Measurements from ENCODE around the gene MYH7B.

The MYH7B gene

DNA sequence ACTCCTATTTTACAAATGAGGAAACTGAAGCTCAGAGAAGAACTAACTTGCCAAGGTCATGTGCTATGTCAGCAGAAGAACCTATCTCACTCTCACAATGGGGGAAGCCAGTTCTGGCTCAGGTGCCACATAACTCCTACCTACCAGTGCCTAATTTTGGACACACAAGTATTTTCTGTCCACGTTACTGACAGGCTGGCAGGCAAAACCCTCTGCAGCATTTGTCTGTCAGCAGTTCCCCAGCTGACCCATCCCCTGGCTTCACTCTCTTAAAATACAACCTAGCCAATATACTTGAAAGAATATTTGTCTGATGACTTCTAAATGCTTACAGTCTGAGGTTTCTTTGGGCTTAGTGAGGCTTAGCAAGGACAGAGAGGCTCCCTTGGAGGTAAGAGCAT lies 15.6 kb upstream of the MYH7B start:
- Histone ChIP-seq H3K27ac (no peak overlapping the region; a peak in 1 of 22 replicates), H3K36me3 (peaks cover 58 to 100% (median 94%) of the 10 kb centered on the region in 11 experiments), H3K4me3 (no peak overlapping the region), H3K4me2 (peak overlapping the region in 3 of 11 experiments; percentile 0 to 82 (median 66); a peak in 4 of 22 replicates), H3K9me3 (replicated peaks in 1 of 11) (no peaks in the 10 kb centered on the region), H4K20me1 (peaks cover 0 to 15% (median 0%) of the 10 kb centered on the region in 11 experiments; a peak in 2 of 22 replicates), H3K4me1 (peaks cover 10 to 47% (median 14%) of the 10 kb centered on the region in 10 experiments; a peak in 19 of 20 replicates), H3K9ac (no peak overlapping the region), H3K27me3 (no peaks in the 10 kb centered on the region)
- TF ChIP-seq Cebpa-rat (IDR thresholded peaks at IDR 0.05), result no peak

GRCh38 chr20:34941226-34941625 lies 14.4 kb upstream of the MYH7B start:
- no peak overlapping the region for H3K27ac ChIP-seq
- H3K36me3 ChIP-seq, result peaks cover 57 to 100% (median 95%) of the 10 kb centered on the region in 11 experiments
- no peak for TF ChIP-seq Cebpa-rat (IDR thresholded peaks at IDR 0.05)

DNA sequence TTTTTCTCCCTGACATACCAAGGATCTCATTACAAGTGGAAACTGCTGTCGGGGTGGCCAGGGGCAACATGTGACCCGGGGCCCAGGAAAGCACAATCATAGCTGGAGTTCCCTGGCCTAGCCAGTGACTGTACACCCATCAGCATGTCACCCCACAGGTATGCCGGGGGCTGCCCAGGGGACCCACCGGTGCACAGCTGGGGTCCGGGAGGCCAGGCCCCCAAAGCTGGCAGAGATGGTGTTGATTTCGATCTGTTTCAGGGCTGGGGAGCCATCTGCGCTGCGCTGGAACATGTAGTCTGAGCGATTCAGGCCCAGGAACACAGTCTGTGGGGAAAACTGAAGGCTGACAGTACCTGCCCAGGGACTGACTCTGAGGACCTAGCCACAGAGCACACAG lies 13.4 kb upstream of the MYH7B start:
- no peak for TF ChIP-seq Cebpa-rat (IDR thresholded peaks at IDR 0.05)
- H4K20me1 ChIP-seq, result peaks cover 0 to 15% (median 0%) of the 10 kb centered on the region in 11 experiments; a peak in 2 of 22 replicates
- H3K36me3 ChIP-seq, result peaks cover 58 to 100% (median 95%) of the 10 kb centered on the region in 11 experiments
- H3K27ac ChIP-seq, result no peak overlapping the region
- H3K9ac ChIP-seq, result no peak overlapping the region
- no peak overlapping the region for H3K4me2 ChIP-seq
- H3K27me3 ChIP-seq, result no peaks in the 10 kb centered on the region
- H3K9me3 ChIP-seq (replicated peaks in 1 of 11), result no peaks in the 10 kb centered on the region
- H3K4me3 ChIP-seq, result no peak overlapping the region
- peaks cover 8 to 47% (median 14%) of the 10 kb centered on the region in 10 experiments; a peak in 19 of 20 replicates for H3K4me1 ChIP-seq

More at GRCh38 chr20:34941226-34941625, 14.4 kb upstream of the MYH7B start:
- Histone ChIP-seq H3K9ac (no peak overlapping the region), H3K4me3 (no peak overlapping the region), H3K4me1 (peaks cover 8 to 47% (median 14%) of the 10 kb centered on the region in 10 experiments; a peak in 19 of 20 replicates), H3K9me3 (replicated peaks in 1 of 11) (no peaks in the 10 kb centered on the region), H3K4me2 (peak overlapping the region in 2 of 11 experiments; percentile 11 to 38; a peak in 3 of 22 replicates), H4K20me1 (peaks cover 0 to 15% (median 0%) of the 10 kb centered on the region in 11 experiments; a peak in 2 of 22 replicates), H3K27me3 (no peaks in the 10 kb centered on the region)

DNA sequence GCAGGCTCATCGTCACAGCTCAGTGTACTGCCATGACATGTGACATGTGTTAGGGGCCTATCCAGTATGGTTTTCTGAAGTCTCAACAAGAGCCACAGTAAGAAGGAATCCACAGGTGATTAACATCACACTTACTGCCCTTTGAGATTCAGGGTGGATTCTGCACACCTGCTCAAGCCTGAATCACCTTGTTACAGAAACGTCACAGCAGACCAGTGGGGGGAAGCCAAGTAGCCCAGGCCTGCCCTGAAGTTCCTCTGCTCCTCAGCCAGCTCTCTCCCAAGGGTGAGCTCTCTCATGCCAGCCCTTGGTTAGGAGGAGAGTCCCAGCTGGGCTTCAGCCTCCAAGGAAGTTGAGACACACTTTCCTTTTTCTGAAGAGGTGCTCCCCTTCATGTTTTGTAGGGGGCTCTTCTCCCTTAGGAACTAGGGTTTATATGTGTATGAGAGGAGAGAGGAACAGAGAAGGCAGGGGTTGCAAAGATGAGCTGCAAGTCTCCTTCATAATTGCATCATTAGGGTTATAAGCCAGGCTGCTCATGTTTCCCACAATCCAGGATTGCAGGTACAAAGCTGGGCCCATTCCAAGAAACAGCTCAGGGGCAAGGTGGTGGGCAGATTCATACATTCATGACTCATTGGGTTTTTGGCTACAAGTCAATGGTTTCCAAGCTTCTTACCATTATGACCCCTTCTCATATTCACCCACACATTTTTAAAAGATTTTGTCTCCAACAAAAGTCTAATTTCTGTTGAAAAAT lies 11.7 kb upstream of the MYH7B start:
- no peaks in the 10 kb centered on the region for H3K27me3 ChIP-seq
- peaks cover 0 to 33% (median 3%) of the 10 kb centered on the region in 10 experiments; a peak in 15 of 20 replicates for H3K4me1 ChIP-seq
- no peak overlapping the region for H3K4me2 ChIP-seq
- H3K4me3 ChIP-seq, result no peak overlapping the region
- H3K9ac ChIP-seq, result no peak overlapping the region
- H3K36me3 ChIP-seq, result peaks cover 67 to 99% (median 91%) of the 10 kb centered on the region in 11 experiments
- H3K9me3 ChIP-seq (replicated peaks in 1 of 11), result no peaks in the 10 kb centered on the region
- no peak overlapping the region for H3K27ac ChIP-seq
- no peak for TF ChIP-seq Cebpa-rat (IDR thresholded peaks at IDR 0.05)
- H4K20me1 ChIP-seq, result peaks cover 0 to 15% (median 0%) of the 10 kb centered on the region in 11 experiments; a peak in 3 of 22 replicates

DNA sequence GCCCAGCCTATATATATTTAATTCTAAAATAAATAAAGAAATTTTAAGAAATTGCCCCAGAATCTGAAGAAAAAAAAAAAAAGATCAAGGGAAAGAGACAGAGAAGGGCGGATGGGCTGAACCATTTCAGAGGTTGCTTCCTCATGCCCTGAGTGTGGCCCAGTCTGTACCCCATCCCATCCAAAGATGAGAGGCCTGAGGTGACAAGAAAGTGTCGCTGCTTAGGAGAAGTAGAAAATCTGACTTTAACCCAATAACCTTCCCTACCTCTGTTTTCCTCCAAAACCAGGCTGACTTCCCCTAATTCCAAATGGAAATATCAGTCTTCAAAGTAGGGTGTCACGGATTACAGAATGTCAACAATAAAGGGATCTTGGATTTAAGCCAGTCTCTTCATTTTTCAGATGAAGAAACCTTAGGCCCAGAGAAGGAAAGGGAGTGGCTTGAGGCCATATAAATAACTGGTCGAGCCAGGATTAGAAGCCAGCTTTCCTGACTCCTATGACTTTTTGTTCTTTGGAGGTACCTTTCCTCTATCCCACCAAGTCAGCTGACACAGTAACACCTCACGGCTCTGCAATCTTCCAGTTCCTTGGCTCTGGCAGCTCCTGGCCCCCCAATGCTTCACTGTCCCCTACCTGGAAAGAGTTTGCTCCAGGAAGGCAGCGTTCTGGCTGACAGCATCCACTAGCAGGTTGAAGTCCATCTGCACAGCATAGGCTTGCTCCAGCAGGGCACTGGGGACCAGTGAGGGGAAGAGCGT lies 10.2 kb upstream of the MYH7B start:
- Histone ChIP-seq H4K20me1 (peaks cover 0 to 15% (median 0%) of the 10 kb centered on the region in 11 experiments; a peak in 4 of 22 replicates), H3K4me3 (no peak overlapping the region), H3K27me3 (no peaks in the 10 kb centered on the region), H3K9ac (no peak overlapping the region), H3K4me2 (no peak overlapping the region), H3K36me3 (peaks cover 82 to 99% (median 95%) of the 10 kb centered on the region in 11 experiments), H3K9me3 (replicated peaks in 1 of 11) (no peaks in the 10 kb centered on the region), H3K27ac (no peak overlapping the region), H3K4me1 (peaks cover 0 to 18% (median 0%) of the 10 kb centered on the region in 10 experiments; a peak in 6 of 20 replicates)
- no peak for TF ChIP-seq Cebpa-rat (IDR thresholded peaks at IDR 0.05)

DNA sequence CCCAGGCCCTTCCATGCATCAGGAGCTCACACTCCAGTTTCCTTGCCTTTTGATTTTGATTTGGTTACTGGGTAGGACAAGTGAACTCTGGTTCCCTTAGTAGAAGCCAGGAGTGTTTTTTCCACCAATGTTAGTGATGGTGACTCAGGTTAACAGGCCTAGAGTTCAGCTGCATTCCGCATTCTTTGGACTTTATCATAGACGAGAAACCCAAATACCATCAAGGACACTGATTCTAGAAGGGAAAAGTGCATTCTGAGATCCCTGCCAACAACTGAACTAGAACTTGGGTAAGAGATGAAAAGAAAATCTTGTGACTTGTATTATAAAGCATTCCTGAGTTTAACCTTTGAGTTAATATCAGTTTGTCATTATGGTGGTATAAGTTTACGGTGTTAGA lies 9.0 kb upstream of the MYH7B start:
- no peak overlapping the region for H3K27ac ChIP-seq
- H3K4me2 ChIP-seq, result no peak overlapping the region
- H3K9me3 ChIP-seq (replicated peaks in 1 of 11), result no peaks in the 10 kb centered on the region
- H3K9ac ChIP-seq, result no peak overlapping the region
- no peaks in the 10 kb centered on the region for H3K27me3 ChIP-seq
- H3K4me1 ChIP-seq, result peaks cover 0 to 7% (median 0%) of the 10 kb centered on the region in 10 experiments; a peak in 4 of 20 replicates
- peaks cover 0 to 15% (median 0%) of the 10 kb centered on the region in 11 experiments; a peak in 4 of 22 replicates for H4K20me1 ChIP-seq
- TF ChIP-seq Cebpa-rat (IDR thresholded peaks at IDR 0.05), result no peak
- H3K4me3 ChIP-seq, result no peak overlapping the region
- H3K36me3 ChIP-seq, result peaks cover 87 to 99% (median 95%) of the 10 kb centered on the region in 11 experiments

GRCh38 chr20:34947336-34947735 lies 8.3 kb upstream of the MYH7B start:
- H3K9me3 ChIP-seq (replicated peaks in 1 of 11), result no peaks in the 10 kb centered on the region
- H3K9ac ChIP-seq, result no peak overlapping the region
- no peaks in the 10 kb centered on the region for H3K27me3 ChIP-seq
- no peak for TF ChIP-seq Cebpa-rat (IDR thresholded peaks at IDR 0.05)
- no peak overlapping the region for H3K4me2 ChIP-seq
- no peak overlapping the region for H3K27ac ChIP-seq
- no peaks in the 10 kb centered on the region for H3K4me1 ChIP-seq
- H3K4me3 ChIP-seq, result no peak overlapping the region
- peaks cover 0 to 13% (median 0%) of the 10 kb centered on the region in 11 experiments; a peak in 4 of 22 replicates for H4K20me1 ChIP-seq
- peaks cover 81 to 99% (median 93%) of the 10 kb centered on the region in 11 experiments for H3K36me3 ChIP-seq

DNA sequence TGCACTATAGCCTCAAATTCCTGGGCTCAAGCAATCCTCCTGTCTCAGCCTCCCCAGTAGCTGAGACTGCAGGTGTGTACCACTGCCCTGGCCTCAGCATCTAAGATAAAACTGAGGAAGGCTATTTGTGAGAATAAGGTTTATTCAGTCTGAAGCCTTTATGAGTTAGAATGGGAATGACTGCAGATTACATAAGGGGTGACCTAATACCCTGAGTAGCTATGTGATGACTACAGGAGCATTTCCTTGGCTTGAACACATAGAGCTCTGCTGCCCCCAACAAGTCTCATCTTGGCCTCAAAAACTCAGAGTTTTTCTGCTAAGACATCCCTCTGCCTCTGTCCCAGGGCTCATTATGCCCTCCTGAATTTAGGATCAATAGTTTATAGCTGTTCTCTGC lies 7.6 kb upstream of the MYH7B start:
- Histone ChIP-seq H3K27me3 (no peaks in the 10 kb centered on the region), H3K27ac (no peak overlapping the region), H3K9me3 (replicated peaks in 1 of 11) (no peaks in the 10 kb centered on the region), H3K4me2 (no peak overlapping the region), H3K4me1 (peaks cover 0 to 3% (median 0%) of the 10 kb centered on the region in 10 experiments; a peak in 2 of 20 replicates), H3K4me3 (no peak overlapping the region), H4K20me1 (peaks cover 0 to 7% (median 0%) of the 10 kb centered on the region in 11 experiments; a peak in 3 of 22 replicates), H3K9ac (no peak overlapping the region), H3K36me3 (peaks cover 75 to 93% (median 86%) of the 10 kb centered on the region in 11 experiments)
- TF ChIP-seq Cebpa-rat (IDR thresholded peaks at IDR 0.05), result no peak
